CD14-positive monocyte (primary cell): Measurements from ENCODE around the gene ZC3H15. TPM values are rescaled to one million over a fixed set of nuclear protein-coding genes. Genes with fewer than 3 reads are reported as not detected.
A peak's percentile ranks its signal among the peaks of the same experiment; 100 is the strongest.

Experiments used
- DNase-seq, 3 donors: peaks; one replicate each; pipeline ENCODE4 v3.0.0-alpha.2; 2011 to 2022
- H2AFZ ChIP-seq: 2 replicates; pipeline ENCODE4 v1.6.0; 2012; ENCODE audit warnings: mild to moderate bottlenecking, low read depth, low read length, inconsistent platforms; ENCODE audit not compliant: insufficient read depth, poor library complexity, severe bottlenecking
- H3K27ac ChIP-seq, 2 donors: 1 replicate in 1 of 2; 2 replicates in 1 of 2; pipeline ENCODE4 v1.5.1; 2012 to 2013; ENCODE audit warnings: low read length in 2 of 2, control low read depth in 1 of 2, inconsistent platforms in 1 of 2, low read depth in 1 of 2, mild to moderate bottlenecking in 1 of 2
- H3K27me3 ChIP-seq, 2 donors: one replicate each; pipeline versions ENCODE4 v1.6.0 to v1.6.1; 2011 to 2013; ENCODE audit warnings: low read length in 2 of 2; ENCODE audit not compliant: control insufficient read depth in 2 of 2, insufficient read depth in 2 of 2
- H3K36me3 ChIP-seq, 2 donors: replicated peaks in 1 of 2; 1 replicate in 1 of 2; 2 replicates in 1 of 2; pipeline versions ENCODE4 v1.5.1 to v1.6.1; 2012 to 2013; ENCODE audit warnings: low read length in 2 of 2, control low read depth in 1 of 2, inconsistent platforms in 1 of 2, mild to moderate bottlenecking in 1 of 2; ENCODE audit not compliant: insufficient read depth in 2 of 2, control insufficient read depth in 1 of 2
- H3K4me1 ChIP-seq, 2 donors: 1 replicate in 1 of 2; 2 replicates in 1 of 2; pipeline versions ENCODE4 v1.5.1 to v1.6.1; 2012 to 2013; ENCODE audit warnings: low read length in 2 of 2, control low read depth in 1 of 2, inconsistent platforms in 1 of 2, mild to moderate bottlenecking in 1 of 2, moderate library complexity in 1 of 2; ENCODE audit not compliant: insufficient read depth in 2 of 2, control insufficient read depth in 1 of 2
- H3K4me2 ChIP-seq: replicated peaks from 2 replicates; pipeline ENCODE3; 2012; ENCODE audit warnings: low read length, moderate library complexity, mild to moderate bottlenecking; ENCODE audit not compliant: poor library complexity, severe bottlenecking; ENCODE audit errors: extremely low read depth
- H3K4me3 ChIP-seq, 3 experiments: fragments of 200-600 bp in 1 of 3; sonication (generic) in 1 of 3; replicated peaks in 1 of 3; 1 replicate in 2 of 3; 2 replicates in 1 of 3; pipeline ENCODE4 v1.5.1; 2011 to 2013; ENCODE audit warnings: low read length in 3 of 3, mild to moderate bottlenecking in 3 of 3, control low read depth in 2 of 3, low read depth in 2 of 3, inconsistent platforms in 1 of 3, moderate library complexity in 1 of 3
- H3K79me2 ChIP-seq: 2 replicates; pipeline ENCODE4 v1.6.0; 2012; ENCODE audit warnings: mild to moderate bottlenecking, control low read depth, inconsistent platforms, low read length, moderate library complexity; ENCODE audit not compliant: insufficient read depth
- H3K9ac ChIP-seq: 2 replicates; pipeline ENCODE4 v1.6.0; 2017; ENCODE audit warnings: low read length, mild to moderate bottlenecking; ENCODE audit not compliant: insufficient read depth, poor library complexity, severe bottlenecking
- H3K9me3 ChIP-seq, 2 donors: replicated peaks in 1 of 2; 1 replicate in 1 of 2; 2 replicates in 1 of 2; pipeline versions ENCODE4 v1.5.1 to v1.6.1; 2012 to 2013; ENCODE audit warnings: low read length in 2 of 2, control low read depth in 1 of 2; ENCODE audit not compliant: control insufficient read depth in 1 of 2, insufficient read depth in 1 of 2
- H4K20me1 ChIP-seq: 2 replicates; pipeline ENCODE4 v1.6.0; 2012; ENCODE audit warnings: mild to moderate bottlenecking, low read length, control low read depth, moderate library complexity; ENCODE audit not compliant: insufficient read depth
- H3K27ac Mint-ChIP-seq, 7 donors: one replicate each; pipeline ENCODE4 v1.8.0; 2020; ENCODE audit warnings: mild to moderate bottlenecking in 7 of 7, mixed read lengths in 7 of 7, moderate library complexity in 6 of 7, inconsistent platforms in 2 of 7
- H3K27me3 Mint-ChIP-seq, 3 donors: one replicate each; pipeline ENCODE4 v1.8.0; 2021 to 2022; ENCODE audit warnings: low read depth in 3 of 3, mild to moderate bottlenecking in 3 of 3, mixed read lengths in 3 of 3, moderate library complexity in 3 of 3, inconsistent platforms in 1 of 3
- H3K36me3 Mint-ChIP-seq, 2 donors: one replicate each; pipeline ENCODE4 v1.8.0; 2020; ENCODE audit warnings: mixed read lengths in 2 of 2, inconsistent platforms in 1 of 2, mild to moderate bottlenecking in 1 of 2
- H3K4me1 Mint-ChIP-seq: one replicate; pipeline ENCODE4 v1.8.0; 2020; ENCODE audit warnings: mild to moderate bottlenecking, mixed read lengths
- H3K4me3 Mint-ChIP-seq, 2 donors: one replicate each; pipeline ENCODE4 v1.8.0; 2020; ENCODE audit warnings: mild to moderate bottlenecking in 2 of 2, mixed read lengths in 2 of 2, moderate library complexity in 1 of 2
- H3K9me3 Mint-ChIP-seq, 7 donors: one replicate each; pipeline ENCODE4 v1.8.0; 2020 to 2022; ENCODE audit warnings: mixed read lengths in 7 of 7, mild to moderate bottlenecking in 6 of 7, moderate library complexity in 6 of 7, inconsistent platforms in 2 of 7
- WGBS: methylation state at CpG from one replicate; pipeline ENCODE4 v1.1.5; 2013; ENCODE audit warnings: missing lambda C conversion rate; ENCODE audit not compliant: insufficient coverage; 5-methylcytosine and 5-hydroxymethylcytosine counted together
- intact Hi-C, 2 donors: fragments of 100-400 bp; cut with micrococcal nuclease; formaldehyde crosslinking; loops; one replicate each; pipeline versions ENCODE4 v1.15.0 to v1.15.1; 2023
- polyA plus RNA-seq, 3 donors: library from polyadenylated mRNA; depleted of rRNA in 1 of 3; unstranded in 2 of 3; stranded (reverse) in 1 of 3; fragments of 300-500 nt in 2 of 3; fragments of >200 nt in 1 of 3; fragmentation: Illumina TruSeq in 2 of 3; gene quantifications; 1 replicate in 2 of 3; 2 replicates in 1 of 3; pipeline ENCODE4 v1.2.3, GENCODE V29; 2012 to 2021
- TF ChIP-seq, protein P1 (sequence below): fragments of 200-600 bp; IDR thresholded peaks from one replicate; pipeline ENCODE4 v1.8.0; 2022; ENCODE audit warnings: antibody characterized with exemption, mild to moderate bottlenecking

ZC3H15 gene
- polyA plus RNA-seq, 3 donors, result 39.4 to 52.8 (median 40.6) TPM

DNA sequence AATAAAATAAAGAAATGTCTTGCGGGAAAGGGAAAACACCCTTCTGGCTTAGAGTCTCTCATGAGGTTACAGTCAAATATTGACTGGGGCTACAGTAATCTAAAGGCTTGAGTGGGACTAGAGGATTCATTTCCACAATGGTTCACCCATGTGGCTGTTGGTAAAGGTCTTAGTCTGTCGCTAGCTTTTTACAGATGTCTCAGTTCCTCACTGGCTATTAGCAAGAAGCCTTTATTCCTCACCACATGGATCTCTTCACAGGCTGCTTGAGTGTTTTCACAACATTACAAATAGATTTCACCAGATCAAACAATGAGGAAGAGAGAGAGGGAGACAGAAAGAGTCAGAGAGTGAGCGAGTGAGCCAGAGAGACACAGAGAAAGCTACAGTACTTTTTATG, 8.3 kb upstream of the ZC3H15 start:
- H2AFZ ChIP-seq, result no peak overlapping the region
- H3K27me3 ChIP-seq, result no peaks in the 10 kb centered on the region
- no peaks in the 10 kb centered on the region for H3K79me2 ChIP-seq
- H3K27me3 Mint-ChIP-seq, result peaks cover 0 to 3% (median 0%) of the 10 kb centered on the region in 3 donors
- H3K36me3 Mint-ChIP-seq, result no peaks in the 10 kb centered on the region
- no peak overlapping the region for H3K4me2 ChIP-seq
- DNase-seq, result peak; percentile 12 to 48 (median 16)
- peaks cover under 1 to 5% (median 3%) of the 10 kb centered on the region in 7 donors for H3K9me3 Mint-ChIP-seq
- no peaks in the 10 kb centered on the region for H3K4me1 ChIP-seq
- TF ChIP-seq, protein P1, sequence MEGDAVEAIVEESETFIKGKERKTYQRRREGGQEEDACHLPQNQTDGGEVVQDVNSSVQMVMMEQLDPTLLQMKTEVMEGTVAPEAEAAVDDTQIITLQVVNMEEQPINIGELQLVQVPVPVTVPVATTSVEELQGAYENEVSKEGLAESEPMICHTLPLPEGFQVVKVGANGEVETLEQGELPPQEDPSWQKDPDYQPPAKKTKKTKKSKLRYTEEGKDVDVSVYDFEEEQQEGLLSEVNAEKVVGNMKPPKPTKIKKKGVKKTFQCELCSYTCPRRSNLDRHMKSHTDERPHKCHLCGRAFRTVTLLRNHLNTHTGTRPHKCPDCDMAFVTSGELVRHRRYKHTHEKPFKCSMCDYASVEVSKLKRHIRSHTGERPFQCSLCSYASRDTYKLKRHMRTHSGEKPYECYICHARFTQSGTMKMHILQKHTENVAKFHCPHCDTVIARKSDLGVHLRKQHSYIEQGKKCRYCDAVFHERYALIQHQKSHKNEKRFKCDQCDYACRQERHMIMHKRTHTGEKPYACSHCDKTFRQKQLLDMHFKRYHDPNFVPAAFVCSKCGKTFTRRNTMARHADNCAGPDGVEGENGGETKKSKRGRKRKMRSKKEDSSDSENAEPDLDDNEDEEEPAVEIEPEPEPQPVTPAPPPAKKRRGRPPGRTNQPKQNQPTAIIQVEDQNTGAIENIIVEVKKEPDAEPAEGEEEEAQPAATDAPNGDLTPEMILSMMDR, result no peak
- H3K4me3 ChIP-seq, result no peak overlapping the region
- H3K9ac ChIP-seq, result no peak overlapping the region
- no peaks in the 10 kb centered on the region for H3K36me3 ChIP-seq
- H4K20me1 ChIP-seq, result no peaks in the 10 kb centered on the region
- no CpG with 5 or more reads among the region's 3 CpGs for WGBS
- no peak overlapping the region for H3K27ac ChIP-seq
- H3K9me3 ChIP-seq, result no peaks in the 10 kb centered on the region
- peak overlapping the region in 1 of 2 donors; percentile 22 for H3K4me3 Mint-ChIP-seq
- H3K27ac Mint-ChIP-seq, result peak overlapping the region in 2 of 7 donors; percentile 27 to 60
- intact Hi-C loops, result no loop called here
- H3K4me1 Mint-ChIP-seq, result peaks cover 3% of the 10 kb centered on the region

DNA sequence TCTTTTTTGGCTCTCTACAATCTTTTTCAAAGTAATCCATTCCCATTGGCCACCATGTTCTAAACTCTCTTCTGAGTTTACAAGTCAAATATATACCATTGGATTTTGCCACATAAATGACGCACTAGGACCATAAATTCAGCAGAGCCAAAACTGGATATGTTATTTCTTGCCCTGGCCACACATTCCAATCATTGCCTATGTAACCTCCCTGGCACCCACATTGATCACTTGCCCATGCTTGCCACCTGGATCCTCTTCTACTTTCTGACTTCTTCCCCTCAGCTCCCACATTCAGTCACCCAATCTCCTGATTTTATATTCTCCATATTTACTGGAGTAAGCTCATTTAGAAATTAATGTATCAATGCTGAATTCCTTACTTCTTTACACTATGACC, 5.1 kb upstream of the ZC3H15 start:
- Histone ChIP-seq H4K20me1 (no peaks in the 10 kb centered on the region), H3K4me3 (no peak overlapping the region), H3K9me3 (no peaks in the 10 kb centered on the region), H3K9ac (no peak overlapping the region), H3K27ac (no peak overlapping the region), H3K4me1 (peaks cover 13 to 18% of the 10 kb centered on the region in 2 donors), H3K27me3 (no peaks in the 10 kb centered on the region), H2AFZ (no peak overlapping the region), H3K79me2 (peaks cover 8% of the 10 kb centered on the region), H3K4me2 (no peak overlapping the region), H3K36me3 (no peaks in the 10 kb centered on the region)
- intact Hi-C loops, result loop anchor here in 1 of 2 donors (10.0 kb wide), 1 partner anchor 104 kb away; no protein-coding TSS in a partner anchor
- Mint-ChIP-seq H3K36me3 (no peaks in the 10 kb centered on the region), H3K9me3 (no peaks in the 10 kb centered on the region), H3K27me3 (peaks cover 0 to 3% (median 0%) of the 10 kb centered on the region in 3 donors), H3K4me1 (peaks cover 16% of the 10 kb centered on the region), H3K27ac (no peak overlapping the region), H3K4me3 (no peak overlapping the region)
- WGBS, result 85% methylated on average over 1 of the region's 1 CpG
- DNase-seq, result no peak
- TF ChIP-seq, protein P1, result no peak
